ENCODE data around the gene TIMP4.

The TIMP4 gene

DNA sequence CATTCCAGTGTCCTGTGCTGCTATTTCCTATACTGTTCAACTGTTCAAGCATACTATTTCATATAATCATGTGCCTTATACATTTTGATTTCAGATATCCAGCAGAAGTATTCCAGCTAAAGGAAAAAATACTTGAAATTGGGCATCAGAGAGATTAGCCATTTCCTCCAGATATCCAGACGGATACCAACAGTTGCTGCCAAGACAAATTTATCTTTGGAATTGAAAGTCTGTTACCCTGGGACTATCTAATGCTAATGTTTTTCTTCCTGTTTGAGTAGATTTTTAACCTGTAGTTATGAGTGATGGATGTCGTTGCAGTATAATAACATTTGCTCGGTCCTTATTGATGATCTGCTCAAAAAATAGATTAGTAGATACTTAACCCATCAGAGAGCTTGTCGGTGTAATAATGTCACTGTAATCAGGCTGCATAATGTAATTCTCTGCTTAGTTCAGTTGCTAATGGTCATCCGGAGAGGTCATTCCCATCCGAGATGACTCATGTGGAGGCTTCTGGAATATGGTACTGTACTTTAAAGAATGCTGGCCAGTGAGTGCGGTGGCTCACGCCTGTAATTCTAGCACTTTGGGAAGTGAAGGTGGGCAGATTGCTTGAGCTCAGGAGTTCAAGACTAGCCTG, 51.5 kb downstream of the TIMP4 start:
- in situ Hi-C loops (cut with MboI; ENCODE audit: low sequenced_read_pairs), result no loop called here
